ENCODE data around the gene POMT1.

The POMT1 gene

DNA sequence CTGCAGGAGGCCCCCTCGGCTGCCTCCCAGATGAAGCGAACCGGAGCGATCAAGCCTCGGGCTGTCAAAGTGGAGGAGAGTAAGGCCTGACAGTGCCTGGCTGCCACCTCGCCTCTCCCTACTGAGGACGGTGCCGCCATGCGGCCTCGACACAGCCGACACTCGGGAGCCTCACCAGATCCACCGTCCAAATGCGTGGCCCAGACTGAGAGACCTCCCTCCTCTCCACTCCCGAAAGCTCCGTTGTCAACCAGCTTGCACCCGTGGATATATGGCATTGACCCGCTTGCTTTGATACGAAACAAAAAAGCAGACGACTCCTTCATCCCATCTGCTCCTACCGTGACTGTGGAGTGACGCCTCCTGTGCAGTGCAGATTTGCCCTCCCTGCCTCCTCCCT is 6.9 kb upstream of the POMT1 start:
- Histone ChIP-seq H3K9ac (ENCODE audit: low read depth, low read length) (no peak overlapping the region), H3K27me3 (ENCODE audit: insufficient read depth, low read length, poor library complexity) (no peaks in the 10 kb centered on the region), H3K36me3 (ENCODE audit: insufficient read depth, low read length) (peaks cover 94% of the 10 kb centered on the region), H3K4me2 (ENCODE audit: insufficient read depth, low read length) (no peak overlapping the region), H3K27ac (ENCODE audit: low read length) (no peak overlapping the region), H4K20me1 (ENCODE audit: insufficient read depth, low read length) (peaks cover 33% of the 10 kb centered on the region; the same call in 1 of the 2 replicates), H3K4me3 (ENCODE audit: low read depth in 1 of 2, low read length in 2 of 2) (no peak overlapping the region), H3K79me2 (ENCODE audit: insufficient read depth, low read length) (no peaks in the 10 kb centered on the region), H3K9me3 (ENCODE audit: insufficient read depth, low read length, severe bottlenecking) (no peaks in the 10 kb centered on the region), H3K4me1 (ENCODE audit: insufficient read depth, low read length) (peaks cover 23% of the 10 kb centered on the region), H2AFZ (ENCODE audit: low read depth, low read length) (no peak overlapping the region)
- DNase-seq = no peak
- no peak for ATAC-seq (ENCODE audit: insufficient read depth, low read depth)
- TF ChIP-seq EZH2 (IDR thresholded peaks at IDR 0.05; ENCODE audit: borderline replicate concordance, low read depth, low read length, severe bottlenecking) = no peak
- TF ChIP-seq, protein P1, sequence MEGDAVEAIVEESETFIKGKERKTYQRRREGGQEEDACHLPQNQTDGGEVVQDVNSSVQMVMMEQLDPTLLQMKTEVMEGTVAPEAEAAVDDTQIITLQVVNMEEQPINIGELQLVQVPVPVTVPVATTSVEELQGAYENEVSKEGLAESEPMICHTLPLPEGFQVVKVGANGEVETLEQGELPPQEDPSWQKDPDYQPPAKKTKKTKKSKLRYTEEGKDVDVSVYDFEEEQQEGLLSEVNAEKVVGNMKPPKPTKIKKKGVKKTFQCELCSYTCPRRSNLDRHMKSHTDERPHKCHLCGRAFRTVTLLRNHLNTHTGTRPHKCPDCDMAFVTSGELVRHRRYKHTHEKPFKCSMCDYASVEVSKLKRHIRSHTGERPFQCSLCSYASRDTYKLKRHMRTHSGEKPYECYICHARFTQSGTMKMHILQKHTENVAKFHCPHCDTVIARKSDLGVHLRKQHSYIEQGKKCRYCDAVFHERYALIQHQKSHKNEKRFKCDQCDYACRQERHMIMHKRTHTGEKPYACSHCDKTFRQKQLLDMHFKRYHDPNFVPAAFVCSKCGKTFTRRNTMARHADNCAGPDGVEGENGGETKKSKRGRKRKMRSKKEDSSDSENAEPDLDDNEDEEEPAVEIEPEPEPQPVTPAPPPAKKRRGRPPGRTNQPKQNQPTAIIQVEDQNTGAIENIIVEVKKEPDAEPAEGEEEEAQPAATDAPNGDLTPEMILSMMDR (IDR thresholded peaks at IDR 0.05; ENCODE audit: borderline replicate concordance, extremely low read depth, low read length, poor library complexity, severe bottlenecking) = no peak

GRCh38 chr9:131496844-131497405 is 5.8 kb upstream of the POMT1 start:
- ATAC-seq (ENCODE audit: insufficient read depth, low read depth) = no peak
- peaks cover 83% of the 10 kb centered on the region for H3K36me3 ChIP-seq (ENCODE audit: insufficient read depth, low read length)
- no peaks in the 10 kb centered on the region for H3K27me3 ChIP-seq (ENCODE audit: insufficient read depth, low read length, poor library complexity)
- DNase-seq = no peak
- H3K9ac ChIP-seq (ENCODE audit: low read depth, low read length) = no peak overlapping the region
- H3K4me2 ChIP-seq (ENCODE audit: insufficient read depth, low read length) = no peak overlapping the region
- peaks cover 3% of the 10 kb centered on the region; the same call in 1 of the 2 replicates for H3K79me2 ChIP-seq (ENCODE audit: insufficient read depth, low read length)
- peaks cover 34% of the 10 kb centered on the region for H3K4me1 ChIP-seq (ENCODE audit: insufficient read depth, low read length)
- H3K9me3 ChIP-seq (ENCODE audit: insufficient read depth, low read length, severe bottlenecking) = no peaks in the 10 kb centered on the region
- no peak overlapping the region for H3K27ac ChIP-seq (ENCODE audit: low read length)
- peaks cover 28% of the 10 kb centered on the region; the same call in 1 of the 2 replicates for H4K20me1 ChIP-seq (ENCODE audit: insufficient read depth, low read length)
- TF ChIP-seq, protein P1 (IDR thresholded peaks at IDR 0.05; ENCODE audit: borderline replicate concordance, extremely low read depth, low read length, poor library complexity, severe bottlenecking) = no peak
- no peak for TF ChIP-seq EZH2 (IDR thresholded peaks at IDR 0.05; ENCODE audit: borderline replicate concordance, low read depth, low read length, severe bottlenecking)
- H2AFZ ChIP-seq (ENCODE audit: low read depth, low read length) = no peak overlapping the region
- H3K4me3 ChIP-seq (ENCODE audit: low read depth in 1 of 2, low read length in 2 of 2) = no peak overlapping the region

GRCh38 chr9:131499254-131499767 is 3.4 kb upstream of the POMT1 start:
- peaks cover 14% of the 10 kb centered on the region; the same call in 1 of the 2 replicates for H4K20me1 ChIP-seq (ENCODE audit: insufficient read depth, low read length)
- no peaks in the 10 kb centered on the region for H3K27me3 ChIP-seq (ENCODE audit: insufficient read depth, low read length, poor library complexity)
- peaks cover 59% of the 10 kb centered on the region for H3K36me3 ChIP-seq (ENCODE audit: insufficient read depth, low read length)
- H3K9ac ChIP-seq (ENCODE audit: low read depth, low read length) = no peak overlapping the region
- H3K79me2 ChIP-seq (ENCODE audit: insufficient read depth, low read length) = peaks cover 20% of the 10 kb centered on the region
- no peak overlapping the region for H3K4me2 ChIP-seq (ENCODE audit: insufficient read depth, low read length)
- no peaks in the 10 kb centered on the region for H3K9me3 ChIP-seq (ENCODE audit: insufficient read depth, low read length, severe bottlenecking)
- TF ChIP-seq, protein P1 (IDR thresholded peaks at IDR 0.05; ENCODE audit: borderline replicate concordance, extremely low read depth, low read length, poor library complexity, severe bottlenecking) = no peak
- no peak for TF ChIP-seq EZH2 (IDR thresholded peaks at IDR 0.05; ENCODE audit: borderline replicate concordance, low read depth, low read length, severe bottlenecking)
- ATAC-seq (ENCODE audit: insufficient read depth, low read depth) = no peak
- peaks cover 53% of the 10 kb centered on the region for H3K4me1 ChIP-seq (ENCODE audit: insufficient read depth, low read length)
- H3K27ac ChIP-seq (ENCODE audit: low read length) = 0 out of 2 replicates have a peak overlapping the region, but pooled peaks have one; percentile 22
- no peak for DNase-seq
- H3K4me3 ChIP-seq (ENCODE audit: low read depth in 1 of 2, low read length in 2 of 2) = no peak overlapping the region
- no peak overlapping the region for H2AFZ ChIP-seq (ENCODE audit: low read depth, low read length)
